Inflammatory macrophage (primary cell): ENCODE measurements around the gene CCDC9B.
A peak's percentile ranks its signal among the peaks of the same experiment; 100 is the strongest.

Experiments used
- DNase-seq, 2 donors: peaks; one replicate each; pipeline ENCODE4 v3.0.0-alpha.2; 2020 to 2022

Gene CCDC9B

DNA sequence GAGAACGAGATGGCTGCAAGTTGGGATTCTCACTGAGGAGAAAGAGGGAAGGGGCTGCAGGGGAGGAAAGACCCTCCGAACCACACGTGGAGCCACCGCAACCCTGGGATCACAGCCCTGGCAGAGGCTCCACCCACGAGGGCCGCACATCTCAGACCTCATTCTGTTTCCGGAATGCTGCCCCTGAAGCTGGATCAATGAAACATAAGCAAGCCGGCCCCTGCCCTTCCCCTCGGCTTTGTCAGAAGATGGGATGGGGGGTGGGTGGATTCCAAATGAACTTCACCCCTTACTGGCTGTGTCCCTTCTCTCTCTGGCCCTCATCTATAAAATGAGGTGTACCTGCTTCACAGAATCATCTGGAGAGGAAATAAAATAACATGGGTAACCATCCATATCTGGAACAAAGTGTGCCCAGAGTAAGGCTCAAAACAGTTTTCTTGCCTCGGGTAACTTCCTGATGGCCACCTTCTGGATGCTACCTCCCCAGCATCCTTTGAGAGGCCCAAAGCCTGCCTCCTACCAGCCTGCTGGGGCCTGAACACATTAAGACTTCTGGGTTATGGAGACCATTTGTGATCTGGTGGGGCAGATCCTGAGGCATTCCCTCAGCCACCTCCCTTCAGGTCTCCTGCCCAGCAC, 4.6 kb upstream of the CCDC9B start:
- no peak for DNase-seq

DNA sequence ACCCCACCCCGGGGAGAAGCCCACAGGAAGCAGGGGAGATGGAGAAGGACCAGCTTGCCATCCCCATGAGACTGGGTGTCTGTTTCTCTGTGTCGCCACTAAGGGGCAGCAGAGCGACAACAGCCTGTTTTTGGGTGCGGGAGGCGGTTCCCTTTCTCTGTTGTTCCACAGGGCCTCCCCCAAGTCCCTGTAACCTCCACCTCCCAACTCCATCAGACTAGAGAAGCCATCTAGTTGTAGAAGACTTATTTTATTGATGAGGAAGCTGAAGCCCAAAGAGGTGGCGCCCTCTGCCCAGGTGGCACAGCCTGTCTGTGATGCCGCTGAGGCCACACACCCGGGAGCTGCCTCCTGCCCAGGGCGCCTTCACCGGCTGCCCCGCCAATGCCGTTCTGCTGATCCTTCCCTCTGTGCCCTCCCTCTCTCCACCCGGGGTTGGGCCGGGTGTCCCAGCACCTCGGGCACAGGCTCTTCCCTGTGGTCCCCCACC, 3.9 kb upstream of the CCDC9B start:
- DNase-seq, result peak; percentile 68 to 70

DNA sequence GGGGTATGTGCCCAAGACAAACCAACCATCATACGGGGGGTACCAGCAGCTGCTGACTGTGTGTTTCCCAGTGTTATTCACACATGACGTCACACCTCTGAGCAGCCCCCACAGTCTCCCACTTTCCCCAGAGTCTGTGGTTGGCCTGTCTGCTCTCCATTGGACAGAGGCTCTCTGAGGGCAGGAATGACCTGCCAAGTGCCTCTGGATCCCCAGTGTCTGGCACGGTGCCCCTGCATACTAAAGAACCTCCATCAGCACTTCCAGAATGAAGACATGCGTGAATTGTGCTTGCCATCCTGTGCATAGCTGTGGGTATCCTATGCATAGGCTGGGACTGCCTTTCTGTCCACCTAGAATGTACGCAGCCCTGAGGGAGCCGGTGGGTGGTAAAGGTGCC, 3.5 kb upstream of the CCDC9B start:
- no peak for DNase-seq

DNA sequence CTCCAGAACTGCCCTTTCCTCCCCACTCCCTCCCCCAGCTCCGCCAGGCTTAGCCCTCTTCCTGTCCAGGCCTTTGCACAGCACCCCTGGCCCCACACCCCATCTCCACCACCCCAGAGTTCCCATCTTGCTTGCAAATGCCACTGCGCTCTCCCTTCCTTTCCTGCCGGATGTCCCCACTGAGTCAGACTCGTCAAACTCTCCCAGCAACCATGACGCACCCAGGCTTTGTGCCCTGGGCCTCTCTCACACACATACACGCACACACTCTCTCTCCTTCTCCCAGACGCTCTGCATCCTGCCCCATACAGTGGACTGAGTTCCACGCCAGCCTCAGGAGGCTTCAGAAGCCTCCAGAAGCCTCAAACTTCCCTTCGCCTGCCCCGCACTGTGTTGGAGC, 2.8 kb upstream of the CCDC9B start:
- DNase-seq, result peak in 1 of 2 donors; percentile 27

DNA sequence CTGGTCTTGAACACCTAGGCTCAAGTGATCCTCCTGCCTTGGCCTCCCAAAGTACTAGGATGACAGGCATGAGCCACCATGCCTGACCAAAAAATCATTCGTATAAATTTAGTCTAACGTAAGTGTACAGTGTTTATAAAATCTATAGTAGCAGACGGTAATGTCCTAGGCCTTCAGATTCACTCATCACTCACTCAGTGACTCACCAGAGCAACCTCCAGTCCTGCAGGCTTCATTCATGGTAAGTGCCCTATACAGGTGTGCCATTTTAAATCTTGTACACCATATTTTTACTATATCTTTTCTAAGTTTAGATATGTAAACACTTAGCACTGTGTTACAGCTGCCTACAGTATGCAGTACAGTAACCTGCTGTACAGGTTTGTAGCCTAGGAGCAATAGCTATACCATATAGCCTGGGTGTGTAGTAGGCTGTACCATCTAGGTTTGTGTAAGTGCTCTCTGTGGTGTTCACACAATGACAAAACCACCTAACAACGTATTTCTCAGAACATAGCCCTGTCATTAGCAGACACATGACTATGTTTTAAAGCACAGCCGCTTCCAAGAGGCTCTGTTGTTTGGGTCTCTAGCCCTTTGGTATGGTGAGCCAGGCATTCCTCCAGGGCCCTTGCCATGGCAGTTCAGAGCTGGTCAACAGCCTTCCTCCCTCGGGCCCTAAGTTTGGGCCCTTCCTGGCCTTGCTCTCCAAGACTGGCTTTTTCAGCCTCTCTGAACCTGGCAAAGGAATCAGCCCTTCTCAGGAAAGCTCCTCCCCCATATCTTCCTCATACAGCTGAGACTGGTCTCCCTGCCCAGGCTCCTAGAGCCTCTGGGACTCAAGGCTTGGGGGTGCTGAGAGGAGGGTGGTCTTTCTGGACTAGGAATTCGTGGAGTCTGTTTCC, 1.9 kb upstream of the CCDC9B start:
- no peak for DNase-seq

DNA sequence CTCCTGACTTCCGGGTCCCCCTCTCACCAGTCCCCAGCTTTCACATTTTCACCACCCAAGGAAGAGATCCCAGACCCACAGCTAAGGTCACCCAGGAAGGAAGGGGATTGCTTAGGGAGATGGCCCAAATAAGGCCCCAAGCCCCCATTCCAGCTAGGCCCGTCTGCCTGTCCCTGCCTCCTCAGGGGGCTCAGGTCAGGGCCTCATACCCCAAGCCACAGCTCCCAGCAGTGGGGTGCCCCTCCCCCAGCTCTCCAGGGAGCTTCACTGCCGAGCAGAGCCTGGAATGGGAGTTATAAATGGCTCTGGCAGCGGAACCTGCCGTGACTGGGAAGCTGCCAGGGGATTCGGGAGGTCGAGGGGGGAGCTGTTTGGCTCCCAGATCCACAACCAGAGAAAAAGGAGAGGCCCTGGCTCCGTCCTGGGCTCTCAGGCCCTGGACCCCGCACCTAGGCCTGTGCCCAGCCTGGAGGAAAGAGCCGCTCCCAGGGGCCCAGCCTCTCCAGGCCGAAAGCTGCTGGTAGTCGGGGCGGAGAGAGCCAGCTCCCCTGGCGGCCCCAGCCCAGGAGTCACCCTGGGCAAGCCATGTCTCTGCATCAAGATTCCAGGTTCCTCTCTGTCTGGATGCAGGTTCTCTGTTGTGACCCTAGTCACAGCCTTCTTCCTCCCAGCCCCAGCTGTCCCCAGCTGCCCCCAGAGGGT, 550 bp downstream of the CCDC9B start:
- peak in 1 of 2 donors; percentile 18 for DNase-seq

DNA sequence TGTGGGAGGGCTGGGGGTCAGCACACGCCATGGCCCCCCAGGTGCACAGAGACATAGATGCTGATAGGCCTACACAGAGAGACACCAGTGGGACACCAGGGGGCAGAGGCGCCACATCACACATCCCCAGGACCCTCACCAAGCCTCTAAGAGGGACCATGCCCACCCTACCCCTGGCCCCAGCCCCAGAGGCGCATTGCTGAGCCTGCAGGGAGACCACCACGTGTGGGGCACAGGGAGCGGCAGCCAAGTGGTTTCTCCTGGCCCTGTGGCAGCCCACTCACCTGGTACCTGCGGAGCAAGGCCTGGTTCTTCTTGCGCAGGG, 1.2 kb downstream of the CCDC9B start:
- DNase-seq, result no peak

DNA sequence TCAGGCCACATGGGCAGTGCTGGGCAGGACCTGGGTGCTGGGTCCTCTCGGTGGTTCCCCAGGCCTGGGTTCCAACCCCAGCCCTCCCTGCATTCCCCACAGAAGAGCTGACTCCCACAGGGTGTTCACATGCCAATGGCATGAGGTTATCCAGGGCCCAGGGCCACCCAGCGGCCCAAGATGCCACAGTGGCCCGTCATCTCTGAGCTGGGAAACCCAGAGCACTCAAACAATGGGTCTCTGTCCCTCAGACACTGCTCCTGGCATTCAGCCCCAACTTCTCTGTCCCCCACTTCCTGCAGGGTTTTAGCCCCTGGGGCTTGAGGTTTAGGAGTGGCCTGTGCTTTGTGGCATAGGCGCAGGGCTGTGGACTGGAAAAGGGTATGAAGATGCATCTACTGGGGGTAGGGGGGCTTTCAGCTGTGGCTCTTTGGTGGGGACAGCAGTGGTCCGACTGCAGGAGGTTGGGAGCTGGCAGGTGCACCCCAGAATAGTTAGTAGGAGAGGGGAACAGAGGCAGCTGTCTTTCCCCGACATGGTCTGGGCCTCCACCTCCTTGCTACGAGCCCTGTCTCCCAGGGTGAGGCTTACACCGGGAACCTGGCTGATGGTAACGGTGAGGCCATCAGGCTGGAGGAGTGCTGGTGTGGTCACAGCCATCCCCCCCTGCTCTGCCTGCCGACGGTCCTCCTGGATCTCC, 1.7 kb downstream of the CCDC9B start:
- DNase-seq, result no peak

DNA sequence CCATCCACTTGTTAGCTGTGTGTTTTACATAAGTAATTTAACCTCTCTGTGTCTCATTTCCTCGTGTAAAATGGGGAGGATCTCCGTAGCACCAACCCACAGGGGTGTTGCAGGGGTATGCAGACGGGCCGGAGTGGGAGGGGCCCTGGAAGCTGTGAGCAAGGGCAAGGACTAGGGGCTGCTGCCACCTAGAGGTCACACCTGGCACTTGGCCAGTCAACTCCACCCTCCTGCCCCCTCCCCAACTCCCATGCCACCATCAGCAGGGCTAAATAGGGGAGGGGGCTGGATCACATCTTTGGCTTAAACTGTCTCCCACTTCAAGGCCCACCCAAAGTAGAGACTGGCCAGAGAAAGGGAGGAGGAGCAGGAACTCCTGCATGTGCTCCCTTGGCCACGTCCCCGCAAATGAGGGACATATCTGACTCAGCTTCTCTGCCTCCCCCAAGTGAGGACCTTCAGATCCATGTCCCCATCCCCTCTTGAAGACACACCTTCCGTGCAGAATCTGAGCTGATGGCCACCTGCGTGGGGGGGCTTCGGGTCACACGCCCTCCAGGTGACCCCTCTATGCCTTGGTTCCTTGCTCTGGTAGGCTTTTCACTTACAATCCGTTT, 2.6 kb downstream of the CCDC9B start:
- DNase-seq, result peak; percentile 81 to 85

DNA sequence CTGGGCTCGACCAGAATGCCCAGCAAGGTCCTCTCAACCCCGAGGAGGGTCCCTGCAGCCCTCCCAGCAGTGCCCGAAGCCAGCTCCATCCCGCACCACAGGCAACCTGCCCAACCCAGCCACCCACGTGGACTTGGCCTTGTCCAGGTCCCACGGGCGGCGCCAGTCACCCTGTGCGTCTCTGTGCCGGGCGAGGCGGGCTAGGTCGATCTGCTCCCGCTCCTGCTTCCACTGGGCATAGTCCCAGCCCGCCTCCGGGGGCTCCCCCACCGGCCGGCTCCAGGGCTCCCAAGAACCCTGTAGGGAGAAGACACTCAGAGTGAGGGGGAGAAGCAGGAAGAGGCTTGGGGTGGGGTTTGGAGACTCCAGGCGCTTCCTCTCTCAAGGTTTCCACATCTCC, 3.1 kb downstream of the CCDC9B start:
- DNase-seq, result no peak

DNA sequence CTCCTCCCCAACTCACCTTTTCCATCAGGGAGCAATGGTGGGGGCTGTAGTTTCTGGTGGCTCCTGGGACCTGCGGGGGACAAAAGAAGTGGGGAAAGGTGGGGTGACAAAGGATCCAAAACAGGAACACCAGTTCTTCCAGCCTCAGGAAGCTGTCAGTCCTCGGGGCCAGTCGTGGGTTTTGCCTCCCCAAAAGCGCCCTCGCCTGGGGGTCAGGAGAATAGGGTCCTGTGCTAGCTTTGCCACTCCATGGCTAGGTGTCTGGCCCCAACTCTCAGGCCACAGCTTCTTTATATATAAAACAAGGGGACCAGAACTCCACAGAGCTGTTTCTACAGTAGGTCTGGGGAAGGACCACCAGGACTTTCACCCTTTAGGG, 4.0 kb downstream of the CCDC9B start:
- DNase-seq, result peak; percentile 24 to 68

DNA sequence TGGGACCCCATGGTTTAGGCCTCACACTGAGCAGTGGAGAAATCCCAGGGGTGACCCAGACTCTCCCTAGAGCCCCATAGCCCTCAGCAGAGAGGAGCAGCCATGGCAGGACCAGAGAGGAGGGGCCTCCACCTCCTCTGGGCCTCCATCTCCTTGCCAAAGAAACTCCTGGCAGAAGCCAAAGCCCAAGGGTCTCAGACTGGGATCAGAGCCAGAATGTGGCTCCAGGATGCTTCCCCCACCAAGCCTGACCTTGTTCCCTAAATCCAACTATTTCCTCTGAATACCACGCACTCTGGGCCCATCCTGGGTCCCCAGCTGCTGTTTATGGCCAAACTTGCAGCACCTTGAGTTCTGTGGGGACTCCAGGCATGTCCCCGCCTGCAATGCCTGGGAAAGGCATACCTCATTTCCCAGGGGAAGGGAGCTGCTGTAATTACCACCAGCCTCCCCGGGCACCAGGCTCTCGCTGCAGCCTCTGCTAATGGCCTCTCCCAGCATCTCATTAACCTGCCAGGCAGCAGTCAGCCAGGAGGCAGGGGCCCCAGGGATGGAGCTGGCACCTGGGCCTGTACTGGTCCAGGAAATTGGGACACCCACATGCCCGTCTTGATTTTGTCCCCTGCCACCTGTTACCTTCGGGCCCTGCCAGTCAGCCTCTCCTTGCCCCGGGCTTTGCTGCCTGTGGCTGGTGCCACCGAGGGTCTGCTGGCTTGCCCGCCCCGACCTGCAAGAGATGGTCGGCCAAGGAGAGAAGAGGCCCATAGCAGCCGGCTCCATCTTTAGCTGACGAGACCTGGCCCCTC, 4.6 kb downstream of the CCDC9B start:
- DNase-seq, result no peak

DNA sequence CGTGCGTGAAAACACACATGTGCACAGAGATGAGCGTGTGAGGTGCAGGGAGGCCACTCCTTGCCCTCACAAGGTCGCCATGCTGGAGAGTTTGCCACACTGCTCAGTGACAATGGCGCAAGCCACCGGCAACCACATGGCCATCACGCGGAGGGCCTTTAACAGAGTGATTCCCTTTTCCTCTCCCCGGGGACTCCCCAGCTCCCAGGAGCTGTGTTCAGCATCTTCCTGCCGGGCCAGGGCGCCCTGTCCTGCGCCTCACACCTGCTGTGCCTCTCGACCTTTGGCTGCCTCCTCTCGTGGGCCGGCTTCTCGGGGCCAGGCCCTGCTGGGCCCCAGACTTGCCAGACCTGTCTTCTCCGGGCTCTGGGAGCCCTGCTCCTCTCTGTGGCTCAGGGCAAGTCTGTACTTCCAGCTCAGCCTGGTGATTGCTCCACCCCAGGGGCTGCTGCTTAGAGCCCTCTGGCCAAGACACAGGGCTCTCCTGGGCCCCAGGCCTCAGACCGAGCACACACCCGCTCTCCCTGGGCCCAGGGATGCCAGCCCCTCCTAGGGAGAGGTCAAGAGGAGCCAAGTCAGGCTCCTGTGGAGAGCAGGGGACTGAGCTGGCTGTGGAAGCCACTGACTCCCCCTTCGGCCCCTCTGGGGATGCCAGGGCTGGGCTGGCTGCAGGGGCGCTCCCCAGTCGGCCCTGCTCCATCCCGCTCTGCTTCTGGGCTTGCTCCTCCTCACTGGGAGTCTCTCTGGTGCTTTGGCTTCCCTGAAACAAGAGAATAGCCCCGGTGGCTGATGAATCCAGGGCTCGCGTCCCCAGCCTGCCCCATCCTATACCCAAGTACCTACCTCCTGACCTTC, 5.6 kb downstream of the CCDC9B start:
- DNase-seq, result peak; percentile 81 to 93

DNA sequence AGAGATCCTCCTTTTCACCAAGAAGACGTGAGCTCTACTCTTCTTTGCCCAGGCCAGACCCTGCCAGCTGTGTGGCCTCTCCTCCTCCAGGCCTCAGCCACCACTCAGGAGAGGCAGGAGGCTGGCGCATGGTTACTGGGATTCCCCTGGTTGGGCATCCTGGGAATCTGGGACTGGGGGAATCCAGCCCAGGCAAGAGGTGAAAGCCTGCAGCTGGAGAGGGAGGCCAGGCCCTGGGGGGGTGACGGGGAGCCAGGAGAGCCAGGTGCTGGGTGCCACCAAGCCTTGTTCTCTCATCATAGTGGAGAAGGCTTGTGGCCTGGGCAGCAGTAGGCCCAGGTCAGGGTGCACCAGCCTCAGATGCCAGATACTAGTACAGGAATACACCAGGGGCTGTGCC, 6.2 kb downstream of the CCDC9B start:
- no peak for DNase-seq

DNA sequence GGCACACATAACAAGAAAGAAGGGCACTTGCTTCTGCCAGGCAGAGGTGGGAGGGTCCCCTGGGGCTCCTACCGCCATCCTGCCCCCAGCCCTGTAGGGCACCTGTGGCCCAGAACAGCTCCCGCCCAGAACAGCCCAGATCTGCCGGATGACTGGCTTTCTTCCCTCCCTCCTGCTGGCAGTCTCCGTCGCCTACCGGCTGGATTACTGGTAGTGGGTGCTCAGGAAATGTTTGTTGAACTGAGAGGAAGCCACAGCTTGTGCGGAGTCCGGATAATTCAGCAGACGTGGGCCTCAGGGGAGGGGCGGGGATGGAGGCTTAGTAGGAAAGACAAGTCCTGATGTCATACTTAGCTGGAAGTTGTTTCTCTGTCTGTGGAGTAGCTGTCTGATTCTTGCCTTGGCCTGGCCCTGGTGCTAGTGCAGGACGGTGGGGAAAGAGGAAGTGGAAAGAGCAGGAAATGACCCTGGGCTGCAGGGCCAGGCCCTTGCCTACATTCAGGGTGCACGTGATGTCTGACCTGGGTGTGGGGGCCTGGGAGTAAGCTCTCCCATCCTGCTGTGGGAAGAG, 6.7 kb downstream of the CCDC9B start:
- DNase-seq, result peak; percentile 94

DNA sequence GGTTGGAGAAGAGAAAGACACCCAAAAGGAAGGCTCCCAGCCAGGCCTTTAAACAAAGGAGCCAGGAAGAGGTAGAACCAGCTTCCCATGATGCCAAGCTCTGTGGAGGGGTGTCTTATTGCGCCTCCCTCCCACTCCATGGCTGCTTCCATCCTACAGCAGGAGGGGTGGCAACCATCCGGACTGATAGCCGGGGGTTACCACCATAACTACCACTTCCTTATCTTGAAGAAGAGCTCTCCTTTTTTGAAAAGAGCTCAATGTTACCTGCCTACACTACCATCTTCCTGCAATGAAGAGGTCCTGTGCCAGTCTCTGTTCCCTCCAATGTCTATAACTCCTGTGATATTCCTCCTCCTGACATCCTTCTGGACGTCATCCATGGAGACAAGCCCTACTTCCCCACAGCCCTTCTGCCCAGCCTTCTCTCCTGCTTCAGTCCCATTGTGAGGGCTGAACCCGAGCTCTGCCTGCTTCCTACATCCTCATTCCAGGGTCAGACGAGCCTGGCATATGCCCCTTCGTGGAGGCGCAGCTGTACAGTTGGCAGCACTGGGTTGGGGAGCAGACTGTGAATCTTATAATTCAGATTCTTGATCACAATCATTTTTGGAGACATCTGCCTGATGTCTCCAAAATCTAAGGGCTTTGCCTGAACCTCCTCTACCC, 8.5 kb downstream of the CCDC9B start:
- peak; percentile 50 to 63 for DNase-seq

DNA sequence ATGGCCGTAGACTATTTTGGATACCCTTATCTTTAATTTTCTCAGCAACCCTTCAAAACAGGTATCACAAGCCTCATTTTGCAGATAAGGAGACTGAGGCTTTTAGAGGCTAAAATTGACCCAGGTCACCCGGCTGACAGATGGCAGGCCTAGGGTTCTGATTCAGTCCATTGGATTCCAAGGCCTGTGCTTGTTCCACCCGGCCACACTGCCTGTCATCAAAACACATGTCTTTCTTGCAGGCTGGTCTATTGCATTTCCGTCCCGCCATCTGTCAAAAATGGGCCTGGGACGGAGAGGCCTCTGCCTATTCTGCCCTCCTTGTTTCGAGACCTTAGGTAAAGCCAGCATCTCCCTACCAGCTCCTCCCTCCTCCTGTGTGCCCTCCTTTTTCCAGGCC, 9.1 kb downstream of the CCDC9B start:
- no peak for DNase-seq

DNA sequence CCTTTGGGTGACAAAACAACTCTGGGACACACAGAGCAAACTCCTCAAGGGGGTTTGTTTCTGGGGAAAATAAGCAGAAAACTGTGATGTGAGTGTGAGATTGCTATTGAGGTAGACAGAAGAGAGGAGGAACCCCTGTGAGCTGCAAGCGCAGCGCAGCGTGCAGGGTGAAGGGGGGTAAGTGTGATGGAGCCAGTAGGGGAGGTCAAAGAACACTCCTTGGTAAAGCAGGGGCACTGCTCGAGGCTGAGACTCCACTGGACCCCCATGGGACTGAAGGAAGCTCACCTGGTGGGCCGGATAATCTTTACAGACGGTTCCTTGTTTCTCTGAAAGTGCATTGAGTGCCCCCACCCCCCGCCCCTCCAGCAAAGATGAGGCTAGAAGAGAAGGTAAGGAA, 9.7 kb downstream of the CCDC9B start:
- no peak for DNase-seq

DNA sequence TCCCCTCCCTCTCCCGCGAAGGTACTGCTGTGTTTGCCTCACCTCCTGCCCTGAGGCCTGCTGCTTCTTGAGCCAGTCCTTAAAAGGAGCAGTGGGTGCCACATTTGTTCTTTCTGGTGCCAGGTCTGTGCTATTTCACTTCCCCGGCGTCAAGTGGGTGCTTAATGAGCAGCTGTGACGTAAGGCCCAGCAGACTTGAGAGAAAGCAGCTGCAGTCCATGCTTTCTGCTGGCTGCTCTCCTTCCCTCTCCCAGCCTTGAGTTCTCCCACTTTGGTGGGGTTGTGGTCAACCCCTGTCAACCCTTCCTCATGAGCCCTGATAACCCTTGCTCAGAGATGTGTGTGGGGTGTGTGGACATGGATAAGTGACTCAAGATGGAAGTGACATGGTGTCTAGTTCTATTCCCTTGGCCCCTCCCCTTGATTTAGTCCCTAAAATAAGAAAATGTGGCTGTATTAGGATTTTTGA, 10.3 kb downstream of the CCDC9B start:
- peak; percentile 80 to 88 for DNase-seq

DNA sequence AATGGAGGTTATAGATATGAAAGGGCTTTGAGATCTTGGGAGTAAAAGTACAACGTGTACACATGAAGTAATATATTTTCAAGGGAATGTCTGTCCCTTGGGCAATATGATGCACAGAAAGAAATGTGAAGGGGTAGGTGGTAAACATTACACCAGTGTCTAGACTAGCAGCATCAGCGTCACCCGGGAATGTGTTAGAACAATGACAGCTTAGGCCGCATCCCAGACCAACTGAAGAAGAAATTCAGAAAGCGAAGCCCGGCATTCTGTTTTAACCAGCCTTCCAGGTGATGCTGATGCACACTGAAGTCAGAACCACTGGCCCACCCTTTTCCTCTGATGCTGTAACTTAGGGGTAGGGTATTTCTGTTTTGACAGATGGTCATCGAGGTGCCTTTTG, 10.9 kb downstream of the CCDC9B start:
- DNase-seq, result no peak
